GM08714 (cell line): ENCODE measurements around the gene CYP2C9.

ENCODE experiments used
- H3K4me3 ChIP-seq: fragments of 200-500 bp; sonication (Bioruptor generic); 2 replicates; pipeline ENCODE4 v1.5.1; 2014; ENCODE audit warnings: mild to moderate bottlenecking, low read length, inconsistent platforms
- ZNF274 ChIP-seq: IDR thresholded peaks from 2 replicates; pipeline ENCODE4 v1.6.1; 2012; ENCODE audit warnings: mild to moderate bottlenecking, low read depth, low read length

CYP2C9 gene

DNA sequence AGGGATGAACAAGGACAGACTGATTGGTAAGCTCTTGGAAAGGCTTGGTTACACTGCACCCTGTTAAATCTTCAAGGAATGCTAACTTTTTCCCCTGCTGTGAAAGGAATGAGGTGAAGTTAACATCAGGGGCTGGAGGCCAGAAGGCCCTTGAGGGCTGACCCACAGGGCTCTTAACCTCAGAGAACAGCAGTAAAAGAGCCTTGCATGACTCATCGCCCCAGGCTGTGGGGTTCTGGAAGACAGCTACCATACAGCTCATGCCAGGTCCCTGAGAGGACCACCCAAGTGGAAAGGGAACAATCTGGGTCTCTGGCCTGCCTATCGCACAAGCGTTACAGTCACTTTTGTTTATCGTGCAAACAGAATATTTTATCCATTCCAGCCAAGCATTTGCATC lies 54.4 kb downstream of the CYP2C9 start:
- no peak overlapping the region for H3K4me3 ChIP-seq

DNA sequence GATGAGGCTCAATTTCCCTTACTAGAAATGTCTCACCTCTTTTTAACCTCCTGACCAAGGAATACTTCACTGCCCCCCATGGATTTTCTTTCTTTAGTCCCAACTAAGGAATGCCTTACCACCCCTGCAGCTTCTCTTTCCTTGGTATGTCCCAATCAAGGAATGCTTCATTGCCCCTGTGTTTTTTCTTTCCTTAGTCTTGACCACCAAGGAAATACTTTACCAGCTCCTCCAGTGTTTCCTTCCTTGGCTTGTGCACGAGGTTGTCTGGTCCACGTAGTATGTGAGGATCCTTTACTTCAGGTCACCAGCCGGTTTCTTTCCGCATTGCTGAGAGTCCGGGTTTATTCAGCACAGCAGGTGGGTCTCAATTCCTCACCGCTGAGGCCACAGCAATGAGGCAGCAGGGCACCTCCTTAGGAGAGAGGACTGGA lies 59.3 kb downstream of the CYP2C9 start:
- no peak for TF ChIP-seq ZNF274
- no peak overlapping the region for H3K4me3 ChIP-seq

More for the DNA sequence above, 54.4 kb downstream of the CYP2C9 start:
- TF ChIP-seq ZNF274: no peak

DNA sequence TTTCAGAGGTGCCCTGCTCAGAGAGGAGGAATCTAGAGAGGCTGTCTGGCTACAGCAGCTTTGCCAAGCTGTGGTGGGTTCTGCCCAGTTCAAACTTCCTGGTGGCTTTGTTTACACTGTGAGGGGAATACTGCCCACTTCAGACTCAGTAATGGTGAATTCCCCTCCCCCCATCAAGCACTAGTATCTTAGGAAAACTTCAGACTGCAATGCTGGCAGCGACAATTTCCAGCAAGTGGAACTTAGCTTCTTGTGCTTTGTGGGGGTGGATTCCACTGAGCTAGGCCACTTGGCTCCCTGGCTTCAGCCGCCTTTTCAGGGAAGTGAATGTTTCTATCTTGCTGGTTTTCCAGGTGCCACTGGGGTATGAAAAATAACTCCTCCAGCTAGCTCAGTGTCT lies 88.0 kb downstream of the CYP2C9 start:
- no peak for TF ChIP-seq ZNF274
- no peak overlapping the region for H3K4me3 ChIP-seq

DNA sequence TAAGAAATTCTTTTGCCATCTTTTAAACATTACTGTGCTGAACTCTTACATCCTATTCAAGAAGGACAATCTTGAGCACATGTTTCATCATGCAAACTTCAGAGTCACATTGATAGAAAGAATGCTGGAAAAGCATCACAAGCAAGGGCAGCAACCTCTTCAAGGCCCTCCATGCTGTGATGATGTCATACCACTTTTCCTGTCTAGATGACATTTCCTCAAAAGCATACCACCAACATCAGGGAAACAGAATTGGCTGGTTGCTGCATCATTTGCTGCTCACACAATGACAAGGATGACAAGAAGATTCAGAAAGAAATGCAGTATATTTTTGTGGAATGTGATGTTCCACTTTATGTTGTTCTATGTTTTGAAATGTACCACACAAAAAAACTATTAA lies 93.2 kb downstream of the CYP2C9 start:
- TF ChIP-seq ZNF274: no peak
- H3K4me3 ChIP-seq: no peak overlapping the region

DNA sequence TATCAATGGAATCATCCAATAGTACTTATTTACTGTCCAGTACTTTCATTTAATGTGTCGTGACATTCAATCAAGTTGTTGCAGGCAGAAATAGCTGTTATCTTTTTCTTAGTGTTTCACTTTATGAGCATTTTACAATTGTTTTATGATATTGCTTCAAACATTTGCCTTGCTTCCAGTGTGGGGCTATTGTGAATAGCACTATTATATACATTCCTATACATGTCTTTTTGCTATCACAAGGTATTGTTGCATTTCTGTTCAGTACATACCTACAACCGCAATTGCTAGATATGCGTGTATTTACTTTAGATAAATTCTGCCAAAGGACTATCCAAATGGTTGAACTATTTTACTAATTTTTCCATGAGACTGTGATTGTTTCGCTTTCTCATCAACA lies 95.9 kb downstream of the CYP2C9 start:
- H3K4me3 ChIP-seq: no peak overlapping the region
- TF ChIP-seq ZNF274: no peak

DNA sequence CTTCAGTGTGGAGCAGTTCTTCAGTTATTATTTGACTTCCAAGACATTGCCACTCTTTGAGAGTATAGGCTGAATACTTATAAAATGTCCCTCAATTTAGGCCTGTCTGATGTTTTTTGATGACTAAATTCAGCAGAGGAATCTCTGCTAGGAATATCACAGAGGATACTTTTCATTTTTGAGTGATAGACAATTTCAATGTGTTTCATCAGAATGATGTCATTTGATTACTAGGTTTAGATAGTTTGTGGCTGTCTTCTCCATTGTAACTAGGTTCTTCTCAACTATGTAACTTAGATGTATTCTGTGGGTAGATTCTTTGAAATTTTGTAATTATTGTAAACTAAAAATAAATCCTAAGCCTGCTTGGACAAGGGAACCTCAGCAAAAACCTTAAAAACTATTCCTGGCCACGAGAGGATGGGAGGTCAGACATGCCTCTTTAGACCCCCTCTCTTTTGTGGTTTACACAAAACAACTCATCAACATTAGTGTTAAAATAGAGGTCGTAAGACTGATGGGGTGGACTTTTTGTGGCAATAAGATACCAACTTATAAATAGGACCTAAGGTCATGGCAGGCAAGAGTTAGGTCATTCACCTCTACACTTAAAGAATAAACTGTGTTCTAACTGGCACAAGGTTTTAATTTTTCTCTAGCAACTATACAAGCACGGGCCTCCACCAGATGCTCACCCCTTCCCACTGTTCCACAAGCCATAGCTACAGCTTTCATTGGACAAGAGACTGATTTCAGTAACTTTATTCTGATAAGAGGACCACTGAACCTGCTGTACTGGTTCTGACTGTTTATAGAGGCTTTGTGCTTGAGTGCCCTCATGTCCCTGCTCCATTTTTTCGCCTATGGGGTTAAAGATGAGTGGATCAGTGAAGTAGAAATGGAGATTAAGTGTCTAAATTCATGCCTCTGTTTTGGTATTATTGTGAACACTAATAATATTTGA lies 97.2 kb downstream of the CYP2C9 start:
- H3K4me3 ChIP-seq: no peak overlapping the region
- no peak for TF ChIP-seq ZNF274

DNA sequence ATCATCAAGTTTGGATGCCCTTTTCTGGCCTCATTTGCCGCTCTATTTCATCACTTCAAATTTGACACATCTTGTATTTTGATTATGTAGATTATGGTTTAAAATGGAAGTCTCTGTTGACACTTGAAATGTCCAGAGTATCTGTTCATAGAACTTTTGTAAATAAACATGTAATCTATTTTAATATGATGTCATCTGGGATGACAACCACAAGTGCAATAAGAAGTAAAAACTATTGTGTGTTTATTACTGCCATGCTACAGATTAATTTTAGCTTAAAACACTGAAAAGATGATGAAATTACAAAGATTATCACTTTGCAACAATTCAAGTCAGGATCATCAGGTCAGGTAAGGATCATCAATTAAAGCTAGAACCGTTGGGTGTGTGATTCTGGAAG lies 100.8 kb downstream of the CYP2C9 start:
- no peak for TF ChIP-seq ZNF274
- H3K4me3 ChIP-seq: no peak overlapping the region
